Measurements from ENCODE around the gene IPO5. TPM values are rescaled to one million over a fixed set of nuclear protein-coding genes. Genes with fewer than 3 reads are reported as not detected.

IPO5 gene
- polyA plus RNA-seq, 3 donors, result 17.5 to 21.6 (median 20.7) TPM

GRCh38 chr13:97986835-97987234, 33.4 kb downstream of the IPO5 start:
- Histone ChIP-seq H2AFZ (ENCODE audit: insufficient read depth, low read depth, low read length, poor library complexity, severe bottlenecking) (no peak overlapping the region), H3K9ac (ENCODE audit: insufficient read depth, low read length, poor library complexity, severe bottlenecking) (no peak overlapping the region), H3K27ac (ENCODE audit: low read depth in 1 of 2, low read length in 2 of 2) (no peak overlapping the region), H4K20me1 (ENCODE audit: insufficient read depth, low read length) (no peaks in the 10 kb centered on the region), H3K4me2 (replicated peaks; ENCODE audit: extremely low read depth, low read length, poor library complexity, severe bottlenecking) (no peak overlapping the region), H3K79me2 (ENCODE audit: insufficient read depth, low read length) (peaks cover 5% of the 10 kb centered on the region), H3K4me1 (ENCODE audit: control insufficient read depth in 1 of 2, insufficient read depth in 2 of 2, low read length in 2 of 2) (peaks cover 3 to 7% of the 10 kb centered on the region in 2 donors), H3K36me3 (replicated peaks in 1 of 2; ENCODE audit: control insufficient read depth in 1 of 2, insufficient read depth in 2 of 2, low read length in 2 of 2) (peaks cover 44 to 71% of the 10 kb centered on the region in 2 donors), H3K27me3 (ENCODE audit: control insufficient read depth in 2 of 2, insufficient read depth in 2 of 2, low read length in 2 of 2) (no peaks in the 10 kb centered on the region), H3K4me3 (replicated peaks in 1 of 3; ENCODE audit: low read depth in 2 of 3, low read length in 3 of 3) (no peak overlapping the region), H3K9me3 (replicated peaks in 1 of 2; ENCODE audit: control insufficient read depth in 1 of 2, insufficient read depth in 1 of 2, low read length in 2 of 2) (no peaks in the 10 kb centered on the region)
- no peak for TF ChIP-seq CTCF (IDR thresholded peaks at IDR 0.05)
- H3K27ac Mint-ChIP-seq, result peak overlapping the region in 5 of 7 donors; percentile 30 to 74 (median 38)
- no peak overlapping the region for H3K4me3 Mint-ChIP-seq
- peak; percentile 65 to 84 (median 80) for DNase-seq
- WGBS (ENCODE audit: insufficient coverage), result no CpG with 5 or more reads among the region's 3 CpGs
- peaks cover 53 to 61% of the 10 kb centered on the region in 2 donors for H3K36me3 Mint-ChIP-seq
- peaks cover 5% of the 10 kb centered on the region for H3K4me1 Mint-ChIP-seq
- no peaks in the 10 kb centered on the region for H3K9me3 Mint-ChIP-seq
- intact Hi-C loops (cut with micrococcal nuclease), result no loop called here
- H3K27me3 Mint-ChIP-seq (ENCODE audit: low read depth in 3 of 3), result no peaks in the 10 kb centered on the region

- no peak for DNase-seq
- WGBS (ENCODE audit: insufficient coverage), result 83% methylated on average over 2 of the region's 2 CpGs
- H3K4me1 Mint-ChIP-seq, result no peaks in the 10 kb centered on the region
Measured at GRCh38 chr13:97999653-98000052, 46.2 kb downstream of the IPO5 start.

More at GRCh38 chr13:97999653-98000052, 46.2 kb downstream of the IPO5 start:
- Histone ChIP-seq H2AFZ (ENCODE audit: insufficient read depth, low read depth, low read length, poor library complexity, severe bottlenecking) (no peak overlapping the region), H3K4me3 (replicated peaks in 1 of 3; ENCODE audit: low read depth in 2 of 3, low read length in 3 of 3) (no peak overlapping the region), H3K36me3 (replicated peaks in 1 of 2; ENCODE audit: control insufficient read depth in 1 of 2, insufficient read depth in 2 of 2, low read length in 2 of 2) (peaks cover 52 to 90% of the 10 kb centered on the region in 2 donors), H3K9me3 (replicated peaks in 1 of 2; ENCODE audit: control insufficient read depth in 1 of 2, insufficient read depth in 1 of 2, low read length in 2 of 2) (no peaks in the 10 kb centered on the region), H3K79me2 (ENCODE audit: insufficient read depth, low read length) (no peaks in the 10 kb centered on the region), H3K9ac (ENCODE audit: insufficient read depth, low read length, poor library complexity, severe bottlenecking) (no peak overlapping the region), H3K27me3 (ENCODE audit: control insufficient read depth in 2 of 2, insufficient read depth in 2 of 2, low read length in 2 of 2) (no peaks in the 10 kb centered on the region), H3K4me1 (ENCODE audit: control insufficient read depth in 1 of 2, insufficient read depth in 2 of 2, low read length in 2 of 2) (no peaks in the 10 kb centered on the region), H4K20me1 (ENCODE audit: insufficient read depth, low read length) (no peaks in the 10 kb centered on the region), H3K27ac (ENCODE audit: low read depth in 1 of 2, low read length in 2 of 2) (no peak overlapping the region), H3K4me2 (replicated peaks; ENCODE audit: extremely low read depth, low read length, poor library complexity, severe bottlenecking) (no peak overlapping the region)
- H3K4me3 Mint-ChIP-seq, result no peak overlapping the region
- no peak overlapping the region for H3K27ac Mint-ChIP-seq
- no peak for TF ChIP-seq CTCF (IDR thresholded peaks at IDR 0.05)
- peaks cover 0 to 2% (median 0%) of the 10 kb centered on the region in 7 donors for H3K9me3 Mint-ChIP-seq
- peaks cover 74 to 87% of the 10 kb centered on the region in 2 donors for H3K36me3 Mint-ChIP-seq
- intact Hi-C loops (cut with micrococcal nuclease), result no loop called here
- no peaks in the 10 kb centered on the region for H3K27me3 Mint-ChIP-seq (ENCODE audit: low read depth in 3 of 3)
